Measurements from ENCODE around the gene HAUS7.

The HAUS7 gene

DNA sequence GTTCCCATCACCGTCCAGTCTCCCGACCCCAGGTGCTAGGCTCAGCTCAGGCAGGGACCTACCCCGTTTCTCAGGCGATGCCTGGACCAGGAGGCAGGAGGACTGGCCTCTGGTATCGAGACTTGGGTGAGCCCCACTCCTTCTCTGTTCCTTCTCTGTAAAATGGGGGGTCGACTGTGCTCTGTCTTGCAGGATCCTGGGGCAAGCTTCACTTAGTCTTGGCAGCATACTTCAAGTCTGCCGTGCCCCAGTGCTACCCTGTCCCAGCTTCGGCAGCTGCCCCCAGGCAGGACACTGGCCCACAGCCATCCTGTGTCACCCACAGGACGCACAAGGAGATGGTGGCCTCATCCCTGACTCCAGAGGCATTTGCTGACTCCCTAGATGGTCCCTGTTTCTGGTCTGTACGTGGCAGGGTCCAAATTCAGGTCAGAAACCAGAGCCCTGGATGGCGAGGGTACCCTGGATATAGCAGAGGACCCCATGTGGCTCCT, 7.0 kb upstream of the HAUS7 start:
- DNase-seq (ENCODE audit: low spot score) = no peak

DNA sequence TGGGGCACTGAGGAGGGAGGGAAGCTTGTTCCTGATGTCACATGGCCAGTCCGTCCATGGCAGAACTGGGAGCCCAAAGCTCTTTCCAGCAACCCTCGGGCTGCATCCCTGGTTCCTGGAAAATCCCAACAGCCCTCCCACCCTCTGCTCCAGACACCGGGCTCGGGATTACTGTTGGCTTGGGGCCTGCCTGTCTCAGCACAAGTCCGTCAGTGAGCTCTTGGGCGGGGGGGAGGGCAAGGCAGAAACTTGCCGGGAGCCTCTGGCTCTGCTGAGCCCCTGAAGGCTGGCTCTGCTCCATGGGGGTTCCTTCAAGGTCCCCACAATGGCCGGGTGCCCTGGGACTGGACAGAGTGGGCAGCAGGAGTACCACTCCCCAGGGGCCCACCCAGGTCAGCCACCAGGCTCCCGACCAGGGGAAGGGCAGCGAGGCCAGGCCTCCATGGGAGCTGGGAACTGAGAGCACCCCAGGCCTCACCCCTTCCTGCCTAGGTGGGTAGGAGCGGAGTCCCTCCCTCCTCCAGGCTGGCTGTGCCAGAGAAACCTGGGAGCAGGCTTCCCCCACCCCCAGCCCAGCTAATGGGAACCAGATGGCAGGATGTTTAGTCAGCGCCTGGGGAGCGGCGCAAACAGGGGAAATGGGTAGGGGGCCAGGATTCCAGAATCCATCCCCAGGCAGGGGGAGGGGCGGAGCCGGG, 6.4 kb upstream of the HAUS7 start:
- DNase-seq (ENCODE audit: low spot score) = no peak

DNA sequence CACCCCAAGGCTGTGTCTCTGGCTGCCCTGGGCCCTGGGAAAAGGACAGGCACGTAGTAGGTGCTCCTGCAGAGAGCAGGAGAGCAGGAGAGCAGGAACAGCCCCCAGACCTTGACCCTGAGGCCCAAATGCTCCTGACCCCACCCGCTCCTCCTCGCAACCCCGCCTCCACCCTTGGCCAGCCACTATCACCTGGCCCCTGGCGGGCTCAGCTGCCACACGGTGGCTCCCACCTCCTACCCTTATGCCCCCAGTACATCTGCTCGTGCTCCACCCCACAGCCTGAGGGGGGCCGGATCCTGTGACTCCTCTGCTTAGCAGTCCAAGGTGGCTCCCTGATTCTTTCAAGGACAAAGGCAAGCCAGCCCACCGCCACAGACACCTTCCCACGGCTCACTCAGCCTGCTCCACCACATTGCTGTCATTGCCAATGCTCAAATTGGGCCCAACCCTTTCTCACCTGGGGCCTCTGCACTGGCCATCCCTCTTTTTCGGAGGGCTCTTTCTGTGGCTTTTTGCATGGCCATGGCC, 5.4 kb upstream of the HAUS7 start:
- no peak for DNase-seq (ENCODE audit: low spot score)

DNA sequence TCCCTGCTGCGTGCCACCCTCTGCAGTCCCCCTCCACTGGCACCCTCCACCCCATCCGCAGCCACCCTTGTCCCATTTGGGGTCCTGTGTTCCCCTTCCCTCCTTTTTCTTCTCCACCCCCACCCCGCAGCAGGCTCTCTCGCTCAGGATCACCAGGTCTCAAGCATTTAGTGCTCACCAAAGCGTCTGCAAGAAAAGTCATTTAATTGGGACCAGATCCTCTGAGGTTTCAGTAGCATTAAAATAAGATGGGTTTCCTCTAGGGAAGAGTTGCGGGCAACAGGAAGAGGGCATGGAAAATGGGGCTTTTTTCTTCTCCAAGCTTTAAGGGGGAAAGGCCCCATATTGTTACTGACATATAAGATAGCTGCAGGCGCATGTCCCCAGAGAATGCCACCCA, 4.9 kb upstream of the HAUS7 start:
- DNase-seq (ENCODE audit: low spot score) = no peak

DNA sequence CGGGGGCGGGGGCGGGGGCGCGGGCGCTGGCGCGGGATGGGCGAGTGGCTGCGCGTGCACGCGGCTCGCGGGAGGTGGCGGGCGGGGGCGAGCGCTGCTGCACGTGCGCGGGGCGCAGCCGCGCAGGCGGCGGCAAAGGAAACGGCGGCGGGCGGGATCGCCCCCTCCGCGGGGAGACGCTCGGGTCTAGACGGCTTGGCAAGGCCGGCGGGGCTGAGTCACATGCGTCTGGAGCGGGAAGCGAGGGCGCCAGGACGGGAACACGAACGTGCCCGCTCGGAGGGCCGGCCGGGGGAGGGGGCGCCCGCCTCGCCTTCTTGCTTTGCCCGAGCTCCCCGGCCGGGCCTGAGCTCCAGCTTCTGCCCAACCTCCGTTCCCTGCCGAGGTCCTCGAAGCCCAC, 4.3 kb upstream of the HAUS7 start:
- DNase-seq (ENCODE audit: low spot score) = peak; percentile 30

DNA sequence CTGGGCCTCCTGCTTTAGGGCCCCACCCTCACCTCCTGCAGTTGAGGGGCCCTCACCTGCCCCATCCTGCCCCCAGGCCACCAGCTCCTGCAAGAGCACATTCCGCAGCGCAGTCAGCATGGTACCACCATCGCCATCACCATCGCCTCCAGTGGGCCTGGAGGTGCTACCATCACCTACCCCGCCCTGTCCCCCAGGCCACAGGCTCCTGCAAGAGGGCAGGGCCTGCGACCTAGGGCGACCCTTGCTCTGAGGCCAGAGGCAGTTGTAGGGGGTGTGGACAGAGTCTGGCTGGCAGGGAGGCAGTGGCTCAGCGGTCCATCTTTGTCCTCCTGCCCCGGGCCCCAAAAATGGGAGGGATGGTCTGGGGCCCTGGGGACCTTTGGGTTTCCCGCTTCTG, 3.9 kb upstream of the HAUS7 start:
- no peak for DNase-seq (ENCODE audit: low spot score)

DNA sequence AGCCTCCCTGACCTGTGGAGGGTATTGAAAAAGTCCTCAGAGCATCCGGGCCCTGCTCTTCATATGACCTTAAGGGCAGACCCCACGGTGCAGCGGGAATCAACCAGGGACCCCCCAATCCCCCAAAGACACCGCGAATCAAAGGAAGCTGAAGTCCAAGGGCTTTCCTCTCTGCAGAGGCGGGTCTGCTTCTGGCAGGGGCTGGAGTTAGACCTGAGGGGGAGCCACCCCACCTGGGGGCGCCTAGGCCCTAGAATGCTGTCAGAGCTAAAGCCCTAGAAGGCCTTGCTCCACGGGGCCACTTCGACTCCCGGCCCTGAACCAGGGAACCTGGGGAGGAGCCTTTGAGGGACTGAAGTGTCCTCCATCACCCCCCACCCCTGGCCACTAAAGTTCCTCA, 2.8 kb upstream of the HAUS7 start:
- no peak for DNase-seq (ENCODE audit: low spot score)

DNA sequence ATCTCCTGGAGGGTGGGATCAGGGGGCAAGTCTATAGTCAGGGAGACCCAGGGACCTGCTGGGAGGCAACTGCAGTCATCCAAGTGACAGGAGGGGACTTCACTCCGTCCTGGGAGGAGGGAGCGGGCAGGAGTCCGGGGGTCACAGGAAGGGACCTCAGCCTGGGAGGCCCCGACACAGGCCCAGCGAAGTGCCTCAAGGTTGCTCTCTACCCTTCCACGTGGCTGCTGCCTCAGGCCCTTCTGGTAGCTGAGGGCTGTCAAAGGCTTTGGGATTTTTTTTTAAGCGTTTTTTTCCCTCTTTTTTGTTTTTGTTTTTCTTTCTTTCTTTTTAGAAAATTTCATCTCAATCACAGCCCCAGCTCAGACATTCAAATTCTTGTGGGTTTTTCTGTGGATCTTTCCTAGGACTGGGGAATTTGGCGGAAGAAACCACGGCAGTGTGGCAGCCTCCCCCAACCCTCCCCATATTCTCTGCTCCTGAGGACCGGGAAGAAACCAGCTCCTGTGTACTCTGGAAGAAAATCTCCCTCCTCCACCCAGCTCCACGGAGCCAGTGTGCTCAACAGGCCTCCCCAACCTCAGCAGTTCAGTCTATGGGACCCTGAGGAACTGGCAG, 1.4 kb upstream of the HAUS7 start:
- no peak for DNase-seq (ENCODE audit: low spot score)

DNA sequence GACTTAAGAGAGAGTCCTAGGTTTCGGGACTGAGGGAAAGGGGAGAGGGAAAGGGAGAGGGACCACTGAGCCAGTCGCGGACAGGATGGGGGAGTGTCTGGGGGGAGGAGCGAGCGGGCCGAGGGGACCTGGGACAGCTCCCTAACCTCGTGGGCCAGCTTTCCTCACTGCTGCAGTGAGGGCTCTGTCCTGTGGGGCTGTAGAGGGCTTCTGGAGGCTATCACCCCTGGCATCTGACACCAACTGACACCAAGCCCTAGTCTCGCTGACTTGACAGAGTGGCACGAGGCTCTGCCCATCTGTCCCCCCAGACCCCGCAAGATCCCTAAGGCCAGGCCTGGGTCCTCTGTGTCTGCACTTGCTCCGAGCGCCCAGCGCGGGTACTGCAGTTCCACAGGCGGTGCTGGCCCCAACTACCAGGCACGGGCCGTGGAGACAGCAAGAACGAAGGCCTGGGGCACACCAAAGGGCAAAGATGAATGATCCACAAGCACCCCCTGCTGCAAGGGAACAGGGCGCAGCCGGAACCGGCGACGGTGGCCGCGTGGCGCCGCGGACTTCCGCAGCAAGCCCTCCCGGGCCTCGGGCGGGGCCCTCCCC, 465 bp downstream of the HAUS7 start:
- DNase-seq (ENCODE audit: low spot score) = peak; percentile 18

DNA sequence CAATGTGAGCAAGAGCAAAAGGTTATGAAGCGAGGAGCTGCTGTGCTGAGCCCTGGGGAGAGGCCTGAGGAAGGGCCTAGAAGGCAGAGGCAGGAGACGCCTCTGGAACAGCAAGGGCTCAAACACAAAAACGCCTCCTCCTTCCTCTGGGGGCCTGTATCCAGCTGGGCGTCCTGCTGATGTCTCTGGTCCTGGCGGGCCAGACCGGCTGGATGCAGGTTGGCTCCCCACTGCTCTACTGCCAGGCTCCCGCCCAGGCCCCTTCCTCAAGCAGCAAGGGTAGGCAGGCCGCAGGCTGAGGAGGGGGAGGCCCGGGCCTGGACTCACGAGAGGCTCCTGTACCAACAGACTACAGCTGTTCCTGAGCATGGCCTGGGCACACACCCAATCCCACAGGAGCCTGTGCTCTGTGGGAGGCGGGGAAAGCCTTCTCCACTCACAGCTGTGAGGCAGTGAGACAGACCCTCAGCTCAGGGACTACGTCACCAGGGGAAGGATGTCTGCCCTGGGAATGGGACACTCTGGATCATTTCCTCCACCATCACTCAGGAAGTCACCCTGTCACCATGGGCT, 2.3 kb downstream of the HAUS7 start:
- DNase-seq (ENCODE audit: low spot score) = no peak

DNA sequence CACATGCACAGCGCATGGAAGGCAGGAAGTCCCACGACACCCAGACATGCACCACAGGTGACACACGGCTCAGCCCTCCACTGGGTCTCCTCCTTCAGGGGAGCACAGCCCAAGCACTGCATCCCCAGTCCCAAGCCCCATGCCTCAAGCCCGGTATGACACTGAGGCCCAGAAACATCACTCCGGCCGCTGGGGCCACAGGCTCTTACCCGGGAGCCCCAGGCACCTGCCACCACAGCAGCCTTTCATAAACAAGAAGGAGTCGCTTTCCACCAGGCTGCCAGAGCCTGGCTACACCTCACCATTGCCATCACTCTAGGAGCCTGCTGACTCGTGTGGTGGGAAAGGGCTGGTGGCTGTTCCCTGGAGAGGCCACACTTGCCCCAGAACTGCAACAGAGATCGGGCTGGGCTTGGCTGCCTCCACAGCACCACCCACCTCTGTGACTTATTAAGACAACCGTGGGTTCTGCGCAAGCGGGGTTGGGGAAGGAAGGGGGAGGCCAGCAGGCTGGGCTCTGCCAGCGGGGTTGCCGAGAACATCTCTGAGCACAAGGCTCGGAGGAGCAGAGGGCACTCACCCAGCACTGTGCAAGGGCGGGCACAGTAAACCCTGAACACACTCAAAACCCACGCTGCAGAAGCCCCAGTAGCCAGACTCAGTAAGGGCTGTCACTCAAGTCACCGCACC, 4.5 kb downstream of the HAUS7 start:
- peak; percentile 17 for DNase-seq (ENCODE audit: low spot score)

DNA sequence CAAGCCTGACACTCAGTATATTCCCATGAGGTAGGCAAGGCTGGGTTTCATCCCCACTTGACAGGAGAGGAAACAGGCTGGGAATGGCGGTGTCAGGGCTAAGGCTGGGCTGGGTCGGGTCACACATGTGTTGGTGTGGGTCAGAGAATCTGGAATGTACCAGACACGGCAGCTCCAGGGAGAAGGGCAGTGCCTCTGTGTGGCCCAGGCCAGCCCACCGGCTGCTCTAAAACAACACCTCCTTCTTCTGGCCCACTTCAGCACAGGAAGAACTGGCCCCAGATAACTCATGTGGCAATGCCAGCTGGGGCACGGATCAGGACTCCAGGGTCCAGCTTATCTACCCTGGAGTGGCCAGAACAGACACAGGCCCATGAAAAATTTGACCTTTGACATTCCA, 6.3 kb downstream of the HAUS7 start:
- DNase-seq (ENCODE audit: low spot score) = no peak

DNA sequence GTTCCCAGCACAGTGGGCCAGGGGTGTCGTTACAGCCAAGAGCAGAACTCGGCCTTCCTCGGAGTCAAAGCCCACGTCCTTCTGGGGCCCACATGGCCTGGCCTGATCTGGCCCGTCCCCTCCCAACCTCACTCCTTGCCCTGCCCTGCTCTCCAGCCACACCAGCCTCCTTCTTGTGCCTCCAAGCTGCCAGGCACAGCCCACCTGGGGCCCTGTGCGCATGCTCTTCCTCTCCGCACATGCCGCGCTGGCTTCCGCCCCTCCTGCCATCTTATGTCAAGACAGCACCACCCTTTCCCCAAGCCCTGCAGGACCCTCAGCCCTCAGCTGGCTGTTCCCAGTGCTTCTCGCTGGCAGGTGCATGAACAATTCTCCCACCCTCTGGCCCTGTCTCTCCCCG, 6.8 kb downstream of the HAUS7 start:
- no peak for DNase-seq (ENCODE audit: low spot score)

DNA sequence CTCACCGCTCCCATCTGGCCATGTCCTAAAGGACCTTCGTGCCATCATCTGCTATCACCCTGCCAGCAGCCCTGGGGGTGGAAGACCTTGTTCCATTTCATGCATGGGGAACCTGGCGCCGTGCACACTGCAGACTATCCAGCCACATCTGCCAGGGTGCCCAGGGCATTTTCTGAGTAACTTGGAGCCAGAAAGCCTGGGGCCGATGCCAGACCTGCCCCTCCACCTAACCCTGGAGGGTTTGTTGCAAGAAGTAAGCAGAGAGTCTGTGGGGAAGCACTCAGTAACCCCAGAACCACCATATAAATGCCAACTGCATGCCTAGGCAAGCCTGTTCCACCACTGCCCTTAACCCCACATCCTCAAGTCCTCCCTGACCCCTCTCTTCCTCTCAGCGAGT, 7.3 kb downstream of the HAUS7 start:
- DNase-seq (ENCODE audit: low spot score) = no peak

DNA sequence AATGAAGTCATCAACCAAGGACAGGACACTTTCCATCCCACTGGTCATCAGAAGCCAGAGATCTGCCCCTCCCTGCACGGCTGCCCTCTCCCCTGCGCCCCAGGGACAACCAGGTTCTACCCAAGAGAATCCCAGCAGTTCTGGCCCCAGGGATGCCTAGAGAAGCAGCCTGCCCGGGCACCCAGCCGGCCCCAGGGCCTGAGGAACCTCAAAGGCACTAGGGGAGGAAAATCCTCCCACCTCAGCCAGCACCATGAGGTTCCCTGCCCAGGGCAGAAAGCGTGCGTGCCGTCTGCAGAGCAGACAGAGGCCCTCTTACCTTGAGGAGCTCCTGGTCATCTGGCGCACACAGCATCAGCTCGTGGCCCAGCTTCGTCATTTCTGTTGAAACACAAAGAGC, 8.1 kb downstream of the HAUS7 start:
- DNase-seq (ENCODE audit: low spot score) = no peak

DNA sequence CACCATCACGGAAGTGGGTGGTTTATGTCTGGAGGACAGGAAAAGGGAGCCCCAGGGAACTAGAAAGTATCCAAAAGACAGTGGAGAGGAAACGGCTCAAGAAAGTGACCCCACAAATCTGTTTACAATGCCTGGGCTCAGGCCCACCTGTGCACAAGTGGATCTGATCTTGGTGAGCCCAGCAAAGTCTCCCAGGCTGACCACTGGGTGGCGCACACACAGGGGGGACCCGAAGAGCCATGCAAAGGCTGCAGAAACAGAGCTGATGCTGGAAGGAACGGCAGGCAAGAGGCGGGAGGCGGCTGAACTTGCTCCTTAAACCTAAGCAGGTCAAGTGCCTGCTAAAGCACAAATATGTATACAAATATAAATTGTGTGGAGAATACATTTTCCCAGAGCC, 9.6 kb downstream of the HAUS7 start:
- DNase-seq (ENCODE audit: low spot score) = peak; percentile 56

DNA sequence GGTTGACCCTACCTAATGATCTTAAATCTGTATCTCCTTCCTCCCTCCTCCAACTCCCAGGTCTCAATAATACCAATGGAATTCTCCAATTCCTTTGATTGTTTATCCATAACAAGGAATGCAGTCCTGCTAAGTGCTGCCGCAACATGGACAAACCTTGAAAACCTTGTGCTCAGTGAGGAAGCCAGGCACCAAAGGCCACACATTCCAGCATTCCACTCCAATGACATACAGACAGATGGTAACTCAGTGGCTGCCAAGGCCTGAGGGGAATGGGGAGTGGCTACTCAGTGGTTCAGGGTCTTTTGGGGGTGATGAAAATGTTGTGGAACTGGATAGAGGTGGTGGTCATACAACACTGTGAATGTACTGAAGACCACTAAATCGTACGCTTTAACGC, 10.4 kb downstream of the HAUS7 start:
- DNase-seq (ENCODE audit: low spot score) = no peak

DNA sequence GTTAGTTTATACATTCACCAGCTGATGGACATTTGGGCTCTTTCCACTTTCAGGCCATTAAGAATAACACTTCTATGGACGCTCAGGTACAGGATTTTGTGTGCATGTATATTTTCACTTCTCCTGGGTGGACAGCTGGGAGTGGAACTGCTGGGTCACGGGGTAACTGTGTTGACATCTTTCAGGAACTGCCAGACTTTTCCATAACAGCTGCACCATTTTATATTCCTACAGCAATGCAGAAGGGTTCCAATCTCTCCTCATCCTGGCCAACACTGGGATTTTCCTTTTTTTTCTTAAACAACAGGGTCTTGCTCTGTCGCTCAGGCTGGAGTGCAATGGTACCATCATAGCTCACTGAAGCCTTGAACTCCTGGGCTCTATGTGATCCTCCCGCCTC, 11.9 kb downstream of the HAUS7 start:
- no peak for DNase-seq (ENCODE audit: low spot score)

DNA sequence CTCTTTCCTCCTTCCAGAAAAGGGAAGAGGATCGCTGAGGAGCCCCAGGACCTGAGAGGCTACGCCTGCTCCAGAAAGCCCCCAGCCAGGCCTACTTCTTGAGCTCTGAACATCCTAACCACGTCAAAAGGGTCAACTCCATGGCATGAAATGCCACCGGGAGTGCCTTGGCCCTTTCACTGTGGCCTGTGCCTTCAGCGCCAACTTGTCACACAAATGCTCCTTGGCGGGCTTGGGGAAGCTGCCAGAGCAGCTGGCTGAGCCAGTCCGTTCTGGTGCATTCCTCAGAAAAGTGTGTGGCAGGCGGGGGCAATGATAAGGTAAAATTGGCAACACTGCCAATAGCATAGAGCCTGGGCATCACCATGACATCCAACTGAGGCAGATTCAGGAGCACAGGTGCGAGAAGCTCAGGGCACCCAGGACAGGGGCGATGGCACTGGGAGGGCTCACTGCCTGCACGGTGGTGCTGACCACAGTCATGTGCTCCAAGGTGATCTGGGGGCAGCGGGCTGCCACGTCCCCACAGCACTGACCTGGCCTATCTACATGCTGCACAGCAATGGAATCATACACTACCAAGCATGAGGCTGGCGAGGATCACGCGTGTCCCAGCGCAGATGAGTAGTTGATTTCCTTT, 12.4 kb downstream of the HAUS7 start:
- no peak for DNase-seq (ENCODE audit: low spot score)

DNA sequence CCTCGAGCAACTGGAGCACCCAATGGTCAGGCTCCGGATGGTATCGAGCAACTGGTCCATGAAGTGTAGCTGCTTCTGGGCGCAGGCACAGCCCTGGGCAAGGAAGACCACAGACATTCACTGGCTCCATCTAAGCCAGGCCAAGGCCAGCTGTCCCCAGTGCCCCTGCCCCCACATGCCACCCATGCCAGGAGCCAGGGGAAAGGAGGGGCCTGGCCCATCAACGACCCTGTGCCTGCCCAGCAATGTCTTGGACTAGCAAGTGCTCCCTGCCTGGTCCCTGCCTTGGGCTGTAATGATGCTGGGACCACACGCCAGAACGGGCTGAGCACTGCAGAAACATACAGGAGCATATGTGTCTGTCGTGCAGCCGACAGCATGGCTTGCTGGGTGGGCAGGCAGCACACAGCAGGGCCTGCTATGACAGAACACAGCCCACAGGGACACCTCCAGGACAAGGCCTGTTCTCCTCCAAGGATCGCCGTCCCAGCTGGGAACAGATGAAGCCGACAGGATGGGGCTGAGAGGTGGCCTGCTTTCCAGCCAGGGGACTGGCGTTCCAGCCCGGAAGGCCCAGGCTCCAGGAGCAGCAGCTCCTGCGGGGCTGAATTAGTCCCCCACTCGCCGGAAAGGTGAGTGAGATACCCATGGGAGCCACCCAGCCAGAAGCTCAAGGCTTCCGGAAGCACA, 13.1 kb downstream of the HAUS7 start:
- DNase-seq (ENCODE audit: low spot score) = no peak

DNA sequence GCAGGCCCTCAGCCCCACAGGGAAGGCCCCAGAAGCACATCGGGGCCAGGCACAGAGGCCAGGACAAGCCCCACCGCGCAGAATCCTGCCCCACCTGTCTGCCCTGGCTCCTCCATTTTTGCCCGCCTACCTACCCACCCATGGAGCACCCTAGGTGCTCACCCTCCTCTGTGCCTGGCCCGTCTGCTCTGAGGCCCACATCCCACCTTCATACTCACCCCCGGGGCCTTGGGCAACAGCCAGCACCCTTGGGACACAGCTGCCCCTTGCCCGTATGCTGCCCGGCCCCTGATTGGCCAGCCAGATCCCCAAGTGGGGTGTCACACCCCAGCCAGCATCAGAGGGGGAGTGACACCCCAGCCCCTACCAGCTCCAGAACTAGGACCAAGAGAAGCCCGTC, 13.7 kb downstream of the HAUS7 start:
- no peak for DNase-seq (ENCODE audit: low spot score)
